NT2/D1 (cell line): ENCODE results near the gene MFSD11.

ENCODE experiments used
- SUZ12 ChIP-seq: IDR thresholded peaks from 2 replicates; pipeline ENCODE4 v1.6.1; 2011; ENCODE audit not compliant: insufficient read length, insufficient read depth; ENCODE audit errors: extremely low read depth
- YY1 ChIP-seq: IDR thresholded peaks from 2 replicates; pipeline ENCODE4 v1.6.1; 2011; ENCODE audit not compliant: insufficient read length, insufficient read depth
- ZNF274 ChIP-seq: IDR thresholded peaks from 2 replicates; pipeline ENCODE4 v1.6.1; 2011; ENCODE audit warnings: mild to moderate bottlenecking, low read depth, low read length

DNA sequence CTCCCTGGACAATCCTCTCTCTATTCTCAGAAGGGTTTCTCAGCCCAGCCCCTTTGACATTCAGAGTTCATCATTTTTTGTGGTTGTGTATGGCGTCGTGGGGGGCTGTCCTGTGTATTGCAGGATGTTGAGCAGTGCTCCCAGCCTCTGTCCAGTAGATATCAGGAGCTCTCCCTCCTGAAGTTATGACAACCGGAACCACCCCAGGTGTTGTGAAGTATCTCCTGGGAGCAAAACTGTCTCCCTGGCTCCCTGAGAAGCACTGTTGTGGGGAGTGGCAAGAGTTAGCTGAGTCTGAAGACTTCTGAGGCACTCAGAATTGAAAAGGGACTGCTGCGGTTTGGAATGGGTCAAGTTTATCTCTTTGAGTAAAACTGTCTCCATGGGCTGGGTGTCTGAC lies 74.3 kb downstream of the MFSD11 start:
- TF ChIP-seq YY1 (no peak), SUZ12 (no peak), ZNF274 (no peak)
